GM12865 (cell line): Measurements from ENCODE around the gene ALKBH4.

Experiments used
- DNase-seq: peaks from one replicate; pipeline ENCODE4 v3.0.0; 2010; ENCODE audit warnings: low read depth
- H3K4me3 ChIP-seq: 2 replicates; pipeline ENCODE4 v1.5.1; 2011; ENCODE audit warnings: mild to moderate bottlenecking, low read depth, low read length, control low read depth
- CTCF ChIP-seq: IDR thresholded peaks from 2 replicates; pipeline ENCODE4 v1.5.1; 2011; ENCODE audit warnings: low read length, control low read depth, low read depth, inconsistent platforms; ENCODE audit not compliant: insufficient read depth; ENCODE audit errors: missing control alignments

The ALKBH4 gene

GRCh38 chr7:102446387-102447156 lies 18.1 kb downstream of the ALKBH4 start:
- no peak for TF ChIP-seq CTCF
- no peak overlapping the region for H3K4me3 ChIP-seq
- no peak for DNase-seq

GRCh38 chr7:102445674-102446071 lies 19.0 kb downstream of the ALKBH4 start:
- no peak for DNase-seq
- H3K4me3 ChIP-seq: no peak overlapping the region
- TF ChIP-seq CTCF: no peak

GRCh38 chr7:102444961-102445673 lies 19.5 kb downstream of the ALKBH4 start:
- no peak for TF ChIP-seq CTCF
- peak overlapping the region; percentile 50 for H3K4me3 ChIP-seq
- DNase-seq: peak; percentile 92

- DNase-seq: no peak
Observed at GRCh38 chr7:102439963-102440795, 24.5 kb downstream of the ALKBH4 start.

GRCh38 chr7:102436118-102436517 lies 28.5 kb downstream of the ALKBH4 start:
- DNase-seq: no peak
- no peak for TF ChIP-seq CTCF
- no peak overlapping the region for H3K4me3 ChIP-seq

More at GRCh38 chr7:102439963-102440795, 24.5 kb downstream of the ALKBH4 start:
- no peak for TF ChIP-seq CTCF
- H3K4me3 ChIP-seq: no peak overlapping the region

- H3K4me3 ChIP-seq: peak overlapping the region; percentile 88
- DNase-seq: no peak
- no peak for TF ChIP-seq CTCF
Observed at GRCh38 chr7:102434039-102434486, 30.6 kb downstream of the ALKBH4 start.
